Body of pancreas (tissue), 4 donors: ENCODE results near the gene RAB3GAP1. TPM values are rescaled to one million over a fixed set of nuclear protein-coding genes. Genes with fewer than 3 reads are reported as not detected.

Experiments used
- ATAC-seq: fragments of 150-250 bp; one replicate; pipeline ENCODE4 v1.9.1; 2016
- DNase-seq, 4 donors: peaks; one replicate each; pipeline ENCODE4 v3.0.0-alpha.2; 2019
- H3K27ac ChIP-seq, 4 donors: fragments of 200-600 bp; sonication (generic); 1 replicate in 3 of 4; 2 replicates in 1 of 4; pipeline versions ENCODE4 v1.5.1 to v1.6.1; 2016 to 2019; ENCODE audit warnings: mild to moderate bottlenecking in 1 of 4, mixed read lengths in 1 of 4, moderate library complexity in 1 of 4
- H3K27me3 ChIP-seq, 2 donors: fragments of 200-600 bp; sonication (generic); one replicate each; pipeline ENCODE4 v1.6.0; 2016; ENCODE audit warnings: mild to moderate bottlenecking in 1 of 2
- H3K36me3 ChIP-seq, 2 donors: fragments of 200-600 bp; sonication (generic); replicated peaks in 1 of 2; 2 replicates each; pipeline ENCODE4 v1.5.1; 2016; ENCODE audit warnings: low read depth in 2 of 2; ENCODE audit not compliant: insufficient read depth in 1 of 2
- H3K4me1 ChIP-seq: fragments of 200-600 bp; sonication (generic); one replicate; pipeline ENCODE4 v1.6.0; 2016
- H3K4me3 ChIP-seq, 2 donors: fragments of 200-600 bp; sonication (generic); 1 replicate in 1 of 2; 2 replicates in 1 of 2; pipeline ENCODE4 v1.5.1; 2016 to 2019
- H3K9me3 ChIP-seq, 3 donors: fragments of 200-600 bp; sonication (generic); 1 replicate in 2 of 3; 2 replicates in 1 of 3; pipeline ENCODE4 v1.5.1; 2016
- CTCF ChIP-seq, 7 experiments: fragments of 450-650 bp in 4 of 7; fragments of 200-600 bp in 3 of 7; sonication (generic) in 3 of 7; IDR thresholded peaks; one replicate each; pipeline ENCODE4 v1.5.1; 2016 to 2019; ENCODE audit warnings: antibody characterized with exemption in 7 of 7
- POLR2A ChIP-seq, 3 donors: fragments of 450-650 bp; IDR thresholded peaks; one replicate each; pipeline ENCODE4 v1.6.1; 2016; ENCODE audit warnings: antibody characterized with exemption in 3 of 3, mild to moderate bottlenecking in 2 of 3
- WGBS, 2 donors: methylation state at CpG; one replicate each; pipeline ENCODE4 v1.1.5; 2017; 5-methylcytosine and 5-hydroxymethylcytosine counted together
- intact Hi-C: fragments of 100-400 bp; cut with DNase I; formaldehyde crosslinking; loops from one replicate; pipeline ENCODE4 v1.15.1; 2023
- total RNA-seq, 2 donors: library from RNA; depleted of rRNA; stranded (reverse); fragments of >200 nt; gene quantifications; one replicate each; pipeline ENCODE4 v1.1.0, GENCODE V29; 2016

RAB3GAP1 gene
- total RNA-seq, 2 donors from 2014 or later: 29.3 to 39.2 TPM

- no peaks in the 10 kb centered on the region for H3K27me3 ChIP-seq
- no peak overlapping the region for H3K4me3 ChIP-seq
- DNase-seq: no peak
- WGBS, 2 donors: 92% methylated on average over 1 of the region's 1 CpG
- no peak overlapping the region for H3K27ac ChIP-seq
- ATAC-seq: no peak
- TF ChIP-seq POLR2A (IDR thresholded peaks at IDR 0.05): no peak
- no peak for TF ChIP-seq CTCF (IDR thresholded peaks at IDR 0.05)
- H3K4me1 ChIP-seq: peaks cover 8% of the 10 kb centered on the region
- H3K36me3 ChIP-seq: peaks cover 0 to 4% of the 10 kb centered on the region in 2 donors
- intact Hi-C loops: no loop called here
- H3K9me3 ChIP-seq: no peaks in the 10 kb centered on the region
These were observed 11.1 kb downstream of the RAB3GAP1 start for GRCh38 chr2:135063210-135063609.

- intact Hi-C loops: no loop called here
- Histone ChIP-seq H3K4me3 (no peak overlapping the region), H3K9me3 (no peaks in the 10 kb centered on the region), H3K27me3 (no peaks in the 10 kb centered on the region), H3K36me3 (peaks cover 0 to 4% of the 10 kb centered on the region in 2 donors), H3K4me1 (peaks cover 8% of the 10 kb centered on the region), H3K27ac (no peak overlapping the region)
- DNase-seq (no peak), ATAC-seq (no peak)
- WGBS, 2 donors: 87 to 95% methylated on average over 2 of the region's 2 CpGs
- TF ChIP-seq POLR2A (IDR thresholded peaks at IDR 0.05): no peak
- no peak for TF ChIP-seq CTCF (IDR thresholded peaks at IDR 0.05)
These were observed 12.1 kb downstream of the RAB3GAP1 start for GRCh38 chr2:135064149-135064548.

- 92 to 94% methylated on average over 1 of the region's 1 CpG for WGBS, 2 donors
- DNase-seq (no peak), ATAC-seq (no peak)
- H3K4me3 ChIP-seq: no peak overlapping the region
- peaks cover 8% of the 10 kb centered on the region for H3K4me1 ChIP-seq
- H3K9me3 ChIP-seq: no peaks in the 10 kb centered on the region
- no peaks in the 10 kb centered on the region for H3K27me3 ChIP-seq
- no peak overlapping the region for H3K27ac ChIP-seq
- intact Hi-C loops: no loop called here
- no peaks in the 10 kb centered on the region for H3K36me3 ChIP-seq
- no peak for TF ChIP-seq CTCF (IDR thresholded peaks at IDR 0.05)
- no peak for TF ChIP-seq POLR2A (IDR thresholded peaks at IDR 0.05)
These were observed 14.6 kb downstream of the RAB3GAP1 start for GRCh38 chr2:135066710-135067109.

GRCh38 chr2:135072125-135072997 is 20.3 kb downstream of the RAB3GAP1 start:
- Histone ChIP-seq H3K27me3 (no peaks in the 10 kb centered on the region), H3K36me3 (no peaks in the 10 kb centered on the region), H3K9me3 (peaks cover 0 to 3% (median 0%) of the 10 kb centered on the region in 3 donors), H3K4me3 (no peak overlapping the region), H3K4me1 (peaks cover 13% of the 10 kb centered on the region), H3K27ac (no peak overlapping the region)
- intact Hi-C loops: no loop called here
- no peak for TF ChIP-seq CTCF (IDR thresholded peaks at IDR 0.05)
- TF ChIP-seq POLR2A (IDR thresholded peaks at IDR 0.05): no peak
- WGBS, 2 donors: 92 to 99% methylated on average over 3 of the region's 3 CpGs
- no peak for ATAC-seq
- DNase-seq: no peak
